OCI-M1 (cell line): ENCODE measurements around the gene CPNE2.

Experiments used
- DNase-seq: peaks from one replicate; lab custom pipeline; 2025; lab: John Stamatoyannopoulos, UW

CPNE2 gene

DNA sequence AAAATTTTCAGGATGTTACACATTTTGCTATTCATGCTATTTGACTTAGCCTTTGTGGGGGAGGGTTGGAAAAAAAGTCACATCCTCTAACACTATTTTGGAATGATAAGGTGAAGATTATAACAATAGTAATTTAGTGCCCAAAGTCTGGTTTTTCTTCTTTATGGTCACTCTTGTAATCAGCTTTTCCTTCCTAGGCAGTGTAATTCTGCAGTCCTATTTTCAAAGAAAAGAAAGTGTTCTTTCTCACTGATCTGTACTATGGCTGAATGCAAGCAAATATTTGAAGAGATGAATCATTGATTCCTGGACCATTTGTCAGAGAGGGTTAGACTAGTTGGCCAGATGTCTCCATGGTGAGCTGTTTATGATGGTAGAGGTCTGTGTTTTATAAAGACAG is 102.1 kb downstream of the CPNE2 start:
- no peak for DNase-seq

DNA sequence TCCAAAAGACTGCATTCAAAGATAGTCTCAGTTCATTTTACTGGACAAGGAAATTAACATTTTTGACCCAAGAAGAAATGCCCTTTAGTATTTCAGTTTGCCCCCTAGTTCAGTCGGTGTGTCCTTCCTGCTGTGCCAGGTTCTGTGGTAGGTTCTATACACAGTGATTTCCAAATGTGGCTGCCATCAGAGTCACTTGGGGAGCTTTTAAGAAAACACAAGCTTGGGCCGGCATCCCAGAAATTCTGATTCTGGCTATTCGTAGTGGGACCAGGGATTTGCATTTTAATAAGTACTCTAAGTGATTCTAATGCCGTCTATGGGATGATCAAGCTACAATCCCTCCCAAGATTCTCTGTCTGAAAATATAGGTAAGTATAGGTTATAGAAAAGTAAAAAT is 103.9 kb downstream of the CPNE2 start:
- DNase-seq, result no peak

DNA sequence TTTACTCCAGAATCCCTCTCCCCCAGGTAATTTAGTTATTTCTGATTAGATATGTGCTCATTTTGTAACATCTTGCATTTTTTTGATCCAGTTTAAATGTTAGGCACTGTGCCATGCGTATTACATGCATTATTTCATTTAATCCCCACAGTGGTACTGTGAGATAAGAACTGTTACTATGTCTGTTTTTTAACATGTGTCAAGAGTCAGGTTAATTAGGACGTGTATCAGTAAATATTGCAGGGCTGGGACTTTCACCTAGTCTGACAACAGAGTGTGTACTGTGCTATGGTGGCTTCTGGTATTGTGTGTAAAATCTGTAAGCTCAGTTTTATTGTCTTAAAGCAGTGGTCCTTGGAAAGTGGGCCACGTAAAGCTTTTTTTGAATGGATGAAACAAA is 104.4 kb downstream of the CPNE2 start:
- no peak for DNase-seq
